Panc1 (cell line): ENCODE measurements around the gene NFKBIL1.

Source experiments
- CTCF ChIP-seq: fragments of 450-650 bp; IDR thresholded peaks from 2 replicates; pipeline ENCODE4 v1.5.1; 2017; ENCODE audit warnings: mild to moderate bottlenecking
- POLR2AphosphoS5 ChIP-seq: IDR thresholded peaks from 2 replicates; pipeline ENCODE4 v1.6.1; 2012; ENCODE audit warnings: mild to moderate bottlenecking, low read depth, low read length, moderate library complexity
- SIN3A ChIP-seq: IDR thresholded peaks from 2 replicates; pipeline ENCODE4 v1.6.1; 2012; ENCODE audit warnings: low read depth, mild to moderate bottlenecking, low read length, moderate library complexity, borderline replicate concordance; ENCODE audit not compliant: insufficient read depth

GRCh38 chr6:31586599-31587281, 39.3 kb downstream of the NFKBIL1 start:
- TF ChIP-seq CTCF = no peak
- TF ChIP-seq SIN3A = no peak
- TF ChIP-seq POLR2AphosphoS5 = no peak
